GM23338 (cell line): ENCODE results near the gene SPATS1. TPM values are rescaled to one million over a fixed set of nuclear protein-coding genes. Genes with fewer than 3 reads are reported as not detected.

Experiments used
- ATAC-seq: fragments of 200-7000 bp; cut with Tn5 transposase; 3 replicates; pipeline ENCODE4 v1.9.1; 2020
- DNase-seq: peaks from one replicate; pipeline ENCODE4 v3.0.0-alpha.2; 2015; ENCODE audit warnings: low spot score
- H2AFZ ChIP-seq: fragments of 200-600 bp; sonication (generic); 2 replicates; pipeline ENCODE4 v1.8.0; 2016; ENCODE audit warnings: antibody characterized with exemption, mild to moderate bottlenecking, moderate library complexity
- H3F3A ChIP-seq: fragments of 200-600 bp; sonication (generic); replicated peaks from 2 replicates; pipeline ENCODE4 v1.8.0; 2017; ENCODE audit warnings: antibody characterized with exemption, mixed run types, low read depth
- H3K27ac ChIP-seq: fragments of 200-600 bp; sonication (generic); 2 replicates; pipeline ENCODE4 v1.6.1; 2016; ENCODE audit warnings: low read depth
- H3K27me3 ChIP-seq: fragments of 200-600 bp; sonication (generic); 2 replicates; pipeline ENCODE4 v1.8.0; 2016; ENCODE audit warnings: mild to moderate bottlenecking, mixed run types, moderate library complexity; ENCODE audit not compliant: insufficient read depth
- H3K36me3 ChIP-seq: fragments of 200-600 bp; sonication (generic); 2 replicates; pipeline ENCODE4 v1.8.0; 2016; ENCODE audit warnings: mild to moderate bottlenecking; ENCODE audit not compliant: insufficient read depth
- H3K4me1 ChIP-seq: fragments of 200-600 bp; sonication (generic); 2 replicates; pipeline ENCODE4 v1.8.0; 2016; ENCODE audit warnings: mild to moderate bottlenecking, moderate library complexity; ENCODE audit not compliant: insufficient read depth
- H3K4me2 ChIP-seq: fragments of 200-600 bp; sonication (generic); 2 replicates; pipeline ENCODE4 v1.7.1; 2017; ENCODE audit warnings: mixed run types
- H3K4me3 ChIP-seq: fragments of 200-600 bp; sonication (generic); 2 replicates; pipeline ENCODE4 v1.6.1; 2016; ENCODE audit warnings: mixed run types
- H3K79me2 ChIP-seq: fragments of 200-600 bp; sonication (generic); replicated peaks from 2 replicates; pipeline ENCODE4 v1.8.0; 2017; ENCODE audit warnings: mild to moderate bottlenecking; ENCODE audit not compliant: insufficient read depth
- H3K9me2 ChIP-seq: fragments of 200-600 bp; sonication (generic); 2 replicates; pipeline ENCODE4 v1.8.0; 2017; ENCODE audit not compliant: insufficient read depth
- H4K20me1 ChIP-seq: fragments of 200-600 bp; sonication (generic); replicated peaks from 2 replicates; pipeline ENCODE4 v1.8.0; 2017; ENCODE audit warnings: mild to moderate bottlenecking; ENCODE audit not compliant: insufficient read depth
- H3K27ac Mint-ChIP-seq: 2 replicates; pipeline ENCODE4 v1.8.0; 2020; ENCODE audit warnings: inconsistent platforms, mild to moderate bottlenecking, moderate library complexity, mixed read lengths
- H3K27me3 Mint-ChIP-seq: 3 replicates; pipeline ENCODE4 v1.8.0; 2022; ENCODE audit warnings: low read depth, mild to moderate bottlenecking, moderate library complexity, mixed read lengths, inconsistent platforms; ENCODE audit not compliant: insufficient read depth, poor library complexity
- H3K36me3 Mint-ChIP-seq: 3 replicates; pipeline ENCODE4 v1.8.0; 2021; ENCODE audit warnings: low read depth, mild to moderate bottlenecking, inconsistent platforms, moderate library complexity, mixed read lengths
- H3K4me1 Mint-ChIP-seq: 3 replicates; pipeline ENCODE4 v1.8.0; 2020; ENCODE audit warnings: mild to moderate bottlenecking, inconsistent platforms, mixed read lengths
- H3K4me3 Mint-ChIP-seq: 3 replicates; pipeline ENCODE4 v1.8.0; 2021; ENCODE audit warnings: moderate library complexity, mild to moderate bottlenecking, inconsistent platforms, mixed read lengths
- H3K9me3 Mint-ChIP-seq: 3 replicates; pipeline ENCODE4 v1.8.0; 2020; ENCODE audit warnings: moderate library complexity, mild to moderate bottlenecking, inconsistent platforms, mixed read lengths
- CREB1 ChIP-seq: fragments of 250-450 bp; sonication (Bioruptor Pico); IDR thresholded peaks from 2 replicates; pipeline ENCODE4 v1.5.0; 2020; ENCODE audit warnings: low read depth, mild to moderate bottlenecking, moderate library complexity
- ETS1 ChIP-seq: IDR thresholded peaks from 2 replicates; pipeline ENCODE4 v1.6.1; 2016; ENCODE audit warnings: antibody characterized with exemption
- EZH2 ChIP-seq: fragments of 200-600 bp; sonication (generic); IDR thresholded peaks from one replicate; pipeline ENCODE4 v1.8.0; 2017; ENCODE audit warnings: antibody characterized with exemption, mild to moderate bottlenecking, low read depth; ENCODE audit not compliant: unreplicated experiment
- EZH2phosphoT487 ChIP-seq: fragments of 200-600 bp; sonication (generic); IDR thresholded peaks from one replicate; pipeline ENCODE4 v1.8.1; 2018; ENCODE audit warnings: antibody characterized with exemption; ENCODE audit not compliant: unreplicated experiment
- JUNB ChIP-seq: IDR thresholded peaks from one replicate; pipeline ENCODE4 v1.6.1; 2016; ENCODE audit warnings: antibody characterized with exemption; ENCODE audit not compliant: unreplicated experiment
- NANOG ChIP-seq: IDR thresholded peaks from 2 replicates; pipeline ENCODE4 v1.6.1; 2016; ENCODE audit warnings: antibody characterized with exemption, borderline replicate concordance
- POLR2AphosphoS5 ChIP-seq: IDR thresholded peaks from 2 replicates; pipeline ENCODE4 v1.6.1; 2016; ENCODE audit warnings: antibody characterized with exemption, low read depth
- REST ChIP-seq: IDR thresholded peaks from one replicate; pipeline ENCODE4 v1.6.1; 2018; ENCODE audit warnings: antibody characterized with exemption; ENCODE audit not compliant: unreplicated experiment
- STAT1 ChIP-seq: IDR thresholded peaks from one replicate; pipeline ENCODE4 v1.6.1; 2016; ENCODE audit warnings: antibody characterized with exemption; ENCODE audit not compliant: unreplicated experiment
- ZNF114 ChIP-seq: fragments of 250-450 bp; sonication (Bioruptor Pico); IDR thresholded peaks from 2 replicates; pipeline ENCODE4 v1.5.0; 2020; ENCODE audit warnings: mild to moderate bottlenecking, moderate library complexity
- ZNF331 ChIP-seq: fragments of 250-450 bp; sonication (Bioruptor Pico); IDR thresholded peaks from 2 replicates; pipeline ENCODE4 v1.5.0; 2020; ENCODE audit warnings: low read depth, mild to moderate bottlenecking, moderate library complexity
- polyA plus RNA-seq: library from polyadenylated mRNA; unstranded; fragments of >200 nt; fragmentation: Nextera tagmentation; extraction: Ambion mirVana; gene quantifications from 2 replicates; pipeline ENCODE4 v1.2.1, GENCODE V29; 2016
- total RNA-seq: library from RNA; depleted of rRNA; stranded (reverse); fragments of >200 nt; shearing (Covaris generic); gene quantifications from 2 replicates; pipeline ENCODE4 v1.2.3, GENCODE V29; 2014
- TF ChIP-seq, protein P1 (sequence below): fragments of 250-450 bp; sonication (Bioruptor Pico); IDR thresholded peaks from 2 replicates; pipeline ENCODE4 v1.5.0; 2020; ENCODE audit warnings: mild to moderate bottlenecking, moderate library complexity

The SPATS1 gene
- total and polyA plus RNA-seq, 2 experiments from 2014 or later: not detected

- Histone ChIP-seq H2AFZ (peak overlapping the region; percentile 63), H3K4me3 (no peak overlapping the region), H3K27ac (no peak overlapping the region), H3K4me2 (no peak overlapping the region), H4K20me1 (no peaks in the 10 kb centered on the region), H3K79me2 (no peaks in the 10 kb centered on the region), H3K36me3 (no peaks in the 10 kb centered on the region), H3K27me3 (no peaks in the 10 kb centered on the region), H3K4me1 (no peaks in the 10 kb centered on the region), H3K9me2 (no peaks in the 10 kb centered on the region), H3F3A (no peaks in the 10 kb centered on the region)
- no peaks in the 10 kb centered on the region for H3K27me3 Mint-ChIP-seq
- H3K9me3 Mint-ChIP-seq: no peaks in the 10 kb centered on the region
- TF ChIP-seq EZH2phosphoT487 (no peak), REST (no peak), ETS1 (no peak), CREB1 (CRISPR knock-in tag) (no peak), STAT1 (no peak), ZNF114 (no peak), EZH2 (no peak), ZNF331 (CRISPR knock-in tag) (no peak), POLR2AphosphoS5 (no peak), NANOG (no peak), JUNB (no peak)
- TF ChIP-seq, protein P1, sequence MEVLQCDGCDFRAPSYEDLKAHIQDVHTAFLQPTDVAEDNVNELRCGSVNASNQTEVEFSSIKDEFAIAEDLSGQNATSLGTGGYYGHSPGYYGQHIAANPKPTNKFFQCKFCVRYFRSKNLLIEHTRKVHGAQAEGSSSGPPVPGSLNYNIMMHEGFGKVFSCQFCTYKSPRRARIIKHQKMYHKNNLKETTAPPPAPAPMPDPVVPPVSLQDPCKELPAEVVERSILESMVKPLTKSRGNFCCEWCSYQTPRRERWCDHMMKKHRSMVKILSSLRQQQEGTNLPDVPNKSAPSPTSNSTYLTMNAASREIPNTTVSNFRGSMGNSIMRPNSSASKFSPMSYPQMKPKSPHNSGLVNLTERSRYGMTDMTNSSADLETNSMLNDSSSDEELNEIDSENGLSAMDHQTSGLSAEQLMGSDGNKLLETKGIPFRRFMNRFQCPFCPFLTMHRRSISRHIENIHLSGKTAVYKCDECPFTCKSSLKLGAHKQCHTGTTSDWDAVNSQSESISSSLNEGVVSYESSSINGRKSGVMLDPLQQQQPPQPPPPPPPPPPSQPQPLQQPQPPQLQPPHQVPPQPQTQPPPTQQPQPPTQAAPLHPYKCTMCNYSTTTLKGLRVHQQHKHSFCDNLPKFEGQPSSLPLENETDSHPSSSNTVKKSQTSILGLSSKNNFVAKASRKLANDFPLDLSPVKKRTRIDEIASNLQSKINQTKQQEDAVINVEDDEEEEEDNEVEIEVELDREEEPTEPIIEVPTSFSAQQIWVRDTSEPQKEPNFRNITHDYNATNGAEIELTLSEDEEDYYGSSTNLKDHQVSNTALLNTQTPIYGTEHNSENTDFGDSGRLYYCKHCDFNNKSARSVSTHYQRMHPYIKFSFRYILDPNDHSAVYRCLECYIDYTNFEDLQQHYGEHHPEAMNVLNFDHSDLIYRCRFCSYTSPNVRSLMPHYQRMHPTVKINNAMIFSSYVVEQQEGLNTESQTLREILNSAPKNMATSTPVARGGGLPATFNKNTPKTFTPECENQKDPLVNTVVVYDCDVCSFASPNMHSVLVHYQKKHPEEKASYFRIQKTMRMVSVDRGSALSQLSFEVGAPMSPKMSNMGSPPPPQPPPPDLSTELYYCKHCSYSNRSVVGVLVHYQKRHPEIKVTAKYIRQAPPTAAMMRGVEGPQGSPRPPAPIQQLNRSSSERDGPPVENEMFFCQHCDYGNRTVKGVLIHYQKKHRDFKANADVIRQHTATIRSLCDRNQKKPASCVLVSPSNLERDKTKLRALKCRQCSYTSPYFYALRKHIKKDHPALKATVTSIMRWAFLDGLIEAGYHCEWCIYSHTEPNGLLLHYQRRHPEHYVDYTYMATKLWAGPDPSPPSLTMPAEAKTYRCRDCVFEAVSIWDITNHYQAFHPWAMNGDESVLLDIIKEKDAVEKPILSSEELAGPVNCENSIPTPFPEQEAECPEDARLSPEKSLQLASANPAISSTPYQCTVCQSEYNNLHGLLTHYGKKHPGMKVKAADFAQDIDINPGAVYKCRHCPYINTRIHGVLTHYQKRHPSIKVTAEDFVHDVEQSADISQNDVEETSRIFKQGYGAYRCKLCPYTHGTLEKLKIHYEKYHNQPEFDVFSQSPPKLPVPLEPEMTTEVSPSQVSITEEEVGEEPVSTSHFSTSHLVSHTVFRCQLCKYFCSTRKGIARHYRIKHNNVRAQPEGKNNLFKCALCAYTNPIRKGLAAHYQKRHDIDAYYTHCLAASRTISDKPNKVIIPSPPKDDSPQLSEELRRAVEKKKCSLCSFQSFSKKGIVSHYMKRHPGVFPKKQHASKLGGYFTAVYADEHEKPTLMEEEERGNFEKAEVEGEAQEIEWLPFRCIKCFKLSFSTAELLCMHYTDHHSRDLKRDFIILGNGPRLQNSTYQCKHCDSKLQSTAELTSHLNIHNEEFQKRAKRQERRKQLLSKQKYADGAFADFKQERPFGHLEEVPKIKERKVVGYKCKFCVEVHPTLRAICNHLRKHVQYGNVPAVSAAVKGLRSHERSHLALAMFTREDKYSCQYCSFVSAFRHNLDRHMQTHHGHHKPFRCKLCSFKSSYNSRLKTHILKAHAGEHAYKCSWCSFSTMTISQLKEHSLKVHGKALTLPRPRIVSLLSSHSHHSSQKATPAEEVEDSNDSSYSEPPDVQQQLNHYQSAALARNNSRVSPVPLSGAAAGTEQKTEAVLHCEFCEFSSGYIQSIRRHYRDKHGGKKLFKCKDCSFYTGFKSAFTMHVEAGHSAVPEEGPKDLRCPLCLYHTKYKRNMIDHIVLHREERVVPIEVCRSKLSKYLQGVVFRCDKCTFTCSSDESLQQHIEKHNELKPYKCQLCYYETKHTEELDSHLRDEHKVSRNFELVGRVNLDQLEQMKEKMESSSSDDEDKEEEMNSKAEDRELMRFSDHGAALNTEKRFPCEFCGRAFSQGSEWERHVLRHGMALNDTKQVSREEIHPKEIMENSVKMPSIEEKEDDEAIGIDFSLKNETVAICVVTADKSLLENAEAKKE (CRISPR knock-in tag): no peak
- no peak for DNase-seq
- no peaks in the 10 kb centered on the region for H3K36me3 Mint-ChIP-seq
- no peaks in the 10 kb centered on the region; the same call in 2 of the 3 replicates for H3K4me1 Mint-ChIP-seq
- no peak for ATAC-seq
- H3K27ac Mint-ChIP-seq: no peak overlapping the region
- H3K4me3 Mint-ChIP-seq: no peak overlapping the region
Measured at GRCh38 chr6:44363377-44363926, 21.0 kb downstream of the SPATS1 start.
